ENCODE data around the gene UBAC1. TPM values are rescaled to one million over a fixed set of nuclear protein-coding genes. Genes with fewer than 3 reads are reported as not detected.
"Not testable (repeated sequence)": the region's sequence is repeated elsewhere in the genome, so short reads cannot be mapped to it uniquely, and the experiment has no call there.

Gene UBAC1
- polyA plus RNA-seq, 5 donors = 27.6 to 38.4 (median 32.3) TPM

DNA sequence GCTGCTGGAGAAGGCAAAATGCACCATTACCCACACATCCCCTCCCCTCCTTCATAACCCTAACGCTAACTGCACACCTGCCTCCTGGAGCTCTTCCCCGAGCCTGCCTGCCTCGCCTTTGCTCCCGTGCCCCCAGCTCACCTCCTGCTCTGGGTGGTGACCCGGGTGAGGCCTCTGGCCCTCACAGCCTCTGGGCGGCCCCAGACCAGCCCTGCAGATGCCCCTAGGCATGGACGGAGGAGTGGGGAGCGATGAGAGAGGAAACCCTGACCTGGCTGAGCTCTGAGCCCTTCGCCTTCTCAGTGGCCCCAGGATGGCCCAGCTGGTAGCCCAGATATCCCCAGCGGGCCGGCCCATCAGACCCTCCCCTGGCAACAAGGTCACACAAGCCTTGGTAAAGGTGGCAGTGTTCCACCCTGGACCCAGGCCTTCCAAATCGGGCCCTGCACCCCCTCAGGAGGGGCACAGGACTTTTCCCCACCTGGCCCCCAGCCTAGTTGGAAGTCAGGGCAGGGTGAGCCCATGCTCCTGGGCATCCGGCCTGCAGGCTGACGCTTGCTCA lies 39.3 kb downstream of the UBAC1 start:
- DNase-seq = no peak

GRCh38 chr9:135920973-135921585 lies 40.1 kb downstream of the UBAC1 start:
- DNase-seq = no peak

DNA sequence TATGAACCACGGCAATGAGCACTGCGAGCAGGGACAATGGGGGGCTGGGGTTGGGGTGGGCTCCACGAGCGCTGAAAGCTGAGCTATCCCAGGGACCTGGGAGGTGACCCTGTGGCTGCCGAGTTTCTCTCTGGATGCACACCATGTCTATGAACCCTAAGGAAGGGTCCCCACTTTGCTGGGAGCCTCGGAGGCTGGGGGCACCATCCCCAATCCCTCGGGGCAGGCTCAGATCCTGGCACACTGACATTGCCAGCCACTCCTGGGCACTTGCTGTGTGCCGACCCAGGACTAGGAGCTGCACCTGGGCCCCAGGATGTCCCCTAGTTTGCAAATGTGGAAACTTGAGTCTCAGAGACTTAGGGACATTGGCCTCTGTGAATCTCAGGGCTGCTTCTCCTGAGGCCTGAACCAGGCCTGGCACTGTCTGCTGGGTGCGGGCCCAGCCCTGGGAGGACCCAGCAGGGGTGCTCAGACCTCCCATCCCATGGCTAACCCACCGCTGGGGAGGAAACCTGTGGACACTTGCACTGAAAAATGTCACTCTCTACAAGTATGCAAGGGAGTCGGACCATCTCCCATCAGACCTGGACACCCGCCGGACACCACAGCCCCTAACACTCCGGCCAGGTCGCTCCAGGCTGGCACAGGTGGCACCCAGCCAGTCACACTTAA lies 40.8 kb downstream of the UBAC1 start:
- DNase-seq = no peak

DNA sequence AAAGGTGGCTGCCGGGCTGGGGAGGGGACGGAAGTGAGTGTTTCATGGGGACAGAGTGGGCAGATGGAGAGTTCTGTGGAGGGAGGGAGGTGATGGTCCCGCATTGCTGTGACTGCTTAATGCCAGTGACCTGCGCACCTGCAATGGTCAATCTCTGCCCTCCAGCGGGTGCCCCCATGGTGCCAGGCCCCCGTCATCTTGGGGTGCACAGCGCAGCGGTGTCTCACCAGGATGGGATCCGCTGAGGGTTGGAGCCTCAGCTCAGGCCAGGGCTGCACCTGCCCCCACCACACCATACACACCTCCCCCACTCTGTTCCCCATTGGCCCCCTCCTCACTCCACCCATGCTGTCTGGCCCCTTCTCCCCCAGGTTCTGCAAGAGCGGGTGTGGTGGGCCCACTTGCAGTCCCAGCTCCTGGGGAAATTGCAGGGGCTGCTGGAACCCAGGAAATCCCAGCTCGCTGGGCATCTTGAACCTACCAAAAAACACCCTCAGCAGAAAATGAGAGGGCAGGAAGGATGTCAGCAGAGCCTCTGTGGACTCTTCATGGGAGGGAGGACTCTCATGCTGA lies 41.8 kb downstream of the UBAC1 start:
- DNase-seq = no peak

- not testable (repeated sequence) for DNase-seq
Measured at GRCh38 chr9:135916227-135916626, 44.9 kb downstream of the UBAC1 start.

DNA sequence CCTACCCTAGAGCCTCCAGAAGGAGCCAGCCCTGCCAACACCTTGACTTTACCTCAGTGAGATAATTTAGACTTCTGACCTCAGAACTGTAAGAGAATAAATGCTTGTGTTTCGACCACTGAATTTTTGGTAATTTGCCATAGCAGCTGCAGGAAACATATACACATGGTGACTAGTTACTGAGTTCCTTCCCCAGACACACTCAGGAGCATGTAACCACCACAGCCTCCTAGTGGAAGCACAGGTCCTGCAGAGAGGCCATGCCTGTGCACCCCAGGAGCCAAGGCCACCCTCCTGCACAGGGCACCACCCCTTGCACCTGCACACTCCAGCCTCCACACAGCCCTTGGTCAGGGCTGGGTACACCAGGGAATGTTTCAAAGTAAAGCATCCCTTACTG lies 46.3 kb downstream of the UBAC1 start:
- DNase-seq = no peak

GRCh38 chr9:135911233-135911632 lies 49.9 kb downstream of the UBAC1 start:
- DNase-seq = not testable (repeated sequence)

- DNase-seq = no peak
Measured at GRCh38 chr9:135910757-135911156, 50.4 kb downstream of the UBAC1 start.

DNA sequence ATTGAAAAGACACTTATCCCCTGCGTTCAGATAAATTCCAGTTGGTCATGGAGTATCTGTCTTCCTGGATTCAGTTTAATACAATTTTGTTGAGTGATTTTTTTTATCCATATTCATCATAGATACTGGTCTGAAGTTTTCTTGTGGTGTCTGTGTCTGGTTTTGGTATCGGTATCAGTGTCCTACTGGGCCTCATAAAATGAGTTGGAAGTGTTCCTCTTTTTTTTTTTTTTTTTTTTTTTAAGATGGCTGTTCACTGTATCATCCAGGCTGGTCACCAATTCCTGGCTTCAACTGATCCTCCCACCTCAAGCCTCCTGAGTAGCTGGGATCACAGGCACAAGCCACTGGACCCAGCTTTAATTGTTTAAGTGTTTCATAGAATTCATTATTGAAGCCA lies 51.0 kb downstream of the UBAC1 start:
- DNase-seq = no peak

DNA sequence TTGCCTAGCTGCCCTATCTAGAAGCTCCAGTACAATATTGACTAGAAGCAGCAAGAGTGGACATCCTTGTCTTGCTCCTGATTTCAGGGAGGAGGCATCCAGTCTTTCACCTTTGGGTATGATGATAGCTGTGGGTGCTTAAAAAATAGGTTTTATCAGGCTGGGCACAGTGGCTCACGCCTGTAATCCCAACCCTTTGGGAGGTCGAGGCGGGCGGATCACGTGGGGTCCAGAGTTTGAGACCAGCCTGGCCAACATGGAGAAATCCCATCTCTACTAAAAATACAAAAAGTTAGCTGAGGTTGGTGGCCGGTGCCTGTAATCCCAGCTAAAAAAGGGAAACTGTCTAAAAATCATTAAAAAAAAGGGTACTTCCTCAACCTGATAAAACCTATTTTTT lies 51.8 kb downstream of the UBAC1 start:
- no peak for DNase-seq

DNA sequence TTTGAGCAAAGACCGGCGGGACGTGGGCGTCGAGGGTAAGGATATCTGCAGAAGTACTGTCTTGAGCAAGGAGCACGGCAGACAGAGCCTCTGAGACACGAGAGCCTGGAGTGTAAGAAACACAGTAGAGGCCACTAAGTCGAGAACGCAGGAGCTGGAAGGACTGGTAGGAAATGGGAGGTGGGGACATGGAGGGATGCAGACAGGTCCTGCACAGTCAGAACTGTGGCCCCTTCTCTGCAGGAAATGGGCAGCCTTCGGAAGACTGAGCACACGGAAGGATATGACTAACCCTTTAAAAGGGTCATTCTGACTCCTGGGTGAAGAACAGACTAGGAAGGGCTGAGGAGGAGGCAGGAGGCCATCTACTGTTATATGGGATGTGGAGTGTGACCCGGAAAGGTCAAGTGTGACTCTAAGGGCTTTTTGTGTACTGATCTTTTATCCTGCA lies 52.4 kb downstream of the UBAC1 start:
- DNase-seq = no peak

GRCh38 chr9:135908093-135908753 lies 53.0 kb downstream of the UBAC1 start:
- no peak for DNase-seq

DNA sequence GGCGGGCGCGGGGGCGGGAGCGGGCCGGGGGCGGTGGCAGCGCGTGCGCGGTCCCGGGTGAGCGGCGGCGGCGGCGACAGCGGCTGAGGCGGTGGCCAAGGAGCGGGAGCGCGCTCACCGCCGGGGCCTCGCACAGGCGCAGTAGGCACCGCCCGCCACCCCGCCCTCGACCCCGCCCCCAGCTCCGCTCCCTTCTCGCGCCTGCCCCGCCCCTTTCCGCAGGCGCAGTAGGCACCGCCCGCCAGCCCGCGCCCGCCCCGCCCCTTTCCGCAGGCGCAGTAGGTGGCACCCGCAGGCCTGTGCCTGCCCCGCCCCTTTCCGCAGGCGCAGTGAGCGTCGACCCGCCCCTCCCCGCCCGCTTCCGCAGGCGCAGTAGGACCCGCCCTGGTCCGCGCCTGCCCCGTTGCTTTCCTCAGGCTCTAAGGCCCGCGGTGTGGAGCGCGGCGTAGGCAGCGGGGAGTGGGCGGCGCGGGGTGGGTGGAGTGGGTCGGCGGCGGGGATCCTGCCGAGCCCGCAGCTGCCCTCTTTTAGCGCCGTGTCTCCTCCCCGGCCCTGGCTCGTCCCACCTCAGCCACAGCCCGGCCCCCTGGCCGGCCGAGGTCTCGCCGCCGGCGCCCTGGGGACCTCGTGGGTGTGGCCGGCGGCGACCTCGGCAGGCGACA lies 53.6 kb downstream of the UBAC1 start, which contains the start of gene CAMSAP1:
CAMSAP1 (minus strand) TSS at position 116 of the 662 bp plus-strand sequence. CDS start 387 bp downstream, outside the sequence.
- DNase-seq = peak; percentile 96 to 97

DNA sequence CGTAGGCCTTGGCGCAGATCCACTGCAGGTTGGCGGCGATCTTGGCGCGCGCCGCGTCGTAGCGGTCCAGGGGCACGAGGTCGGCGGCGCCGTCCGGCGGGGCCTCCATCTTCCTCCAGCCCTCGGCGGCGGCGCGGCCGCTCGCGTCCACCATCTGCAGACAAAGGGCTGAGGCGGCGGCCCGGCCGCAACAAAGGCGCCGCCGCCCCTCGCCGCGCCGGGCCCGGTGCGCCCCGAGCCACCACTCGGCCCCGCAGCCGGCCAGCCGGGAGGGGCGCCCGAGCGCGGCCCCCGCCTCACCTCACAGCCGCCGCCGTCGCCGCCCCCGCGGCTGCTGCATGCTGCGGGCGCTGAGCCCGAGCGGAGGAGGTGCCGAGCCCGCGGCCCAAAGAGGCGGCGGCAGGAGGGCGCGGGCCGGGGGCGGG lies 54.2 kb downstream of the UBAC1 start:
- peak in 1 of 2 donors; percentile 18 for DNase-seq

GRCh38 chr9:135906291-135907005 lies 54.7 kb downstream of the UBAC1 start:
- DNase-seq = peak in 1 of 2 donors; percentile 33

GRCh38 chr9:135905380-135906258 lies 55.6 kb downstream of the UBAC1 start:
- no peak for DNase-seq

DNA sequence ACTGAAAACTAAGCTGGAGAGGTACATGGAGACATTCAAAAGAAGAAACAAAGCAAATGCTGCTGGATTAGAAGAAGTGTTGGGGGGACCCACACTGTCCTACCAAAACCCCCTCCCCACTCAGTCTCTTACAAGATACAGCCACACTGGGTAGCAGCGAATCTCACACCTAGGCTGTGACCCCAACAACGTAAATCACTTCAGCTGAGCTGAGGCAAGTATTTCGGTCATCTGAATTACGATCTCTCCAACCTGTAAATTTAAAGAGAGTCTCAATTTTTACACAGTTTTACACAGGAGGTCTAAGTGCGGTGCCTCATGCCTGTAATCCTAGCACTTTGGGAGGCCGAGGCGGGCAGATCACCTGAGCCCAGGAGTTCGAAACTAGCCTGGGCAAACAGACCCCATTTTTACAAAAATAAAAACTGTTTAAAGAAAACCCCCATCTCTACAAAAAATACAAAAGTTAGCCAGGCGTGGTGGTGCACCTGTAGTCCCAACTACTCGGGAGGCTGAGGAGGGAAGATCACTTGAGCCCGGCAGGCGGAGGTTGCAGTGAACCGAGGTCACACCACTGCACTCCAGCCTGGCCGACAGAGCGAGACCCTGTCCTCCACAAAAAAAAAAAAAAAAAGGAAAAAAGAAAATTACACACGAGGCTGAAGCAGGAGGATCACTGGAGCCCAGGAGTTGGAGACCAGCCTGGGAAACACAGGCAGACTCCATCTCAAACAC lies 57.2 kb downstream of the UBAC1 start:
- DNase-seq = no peak

GRCh38 chr9:135903358-135903656 lies 57.9 kb downstream of the UBAC1 start:
- DNase-seq = no peak

DNA sequence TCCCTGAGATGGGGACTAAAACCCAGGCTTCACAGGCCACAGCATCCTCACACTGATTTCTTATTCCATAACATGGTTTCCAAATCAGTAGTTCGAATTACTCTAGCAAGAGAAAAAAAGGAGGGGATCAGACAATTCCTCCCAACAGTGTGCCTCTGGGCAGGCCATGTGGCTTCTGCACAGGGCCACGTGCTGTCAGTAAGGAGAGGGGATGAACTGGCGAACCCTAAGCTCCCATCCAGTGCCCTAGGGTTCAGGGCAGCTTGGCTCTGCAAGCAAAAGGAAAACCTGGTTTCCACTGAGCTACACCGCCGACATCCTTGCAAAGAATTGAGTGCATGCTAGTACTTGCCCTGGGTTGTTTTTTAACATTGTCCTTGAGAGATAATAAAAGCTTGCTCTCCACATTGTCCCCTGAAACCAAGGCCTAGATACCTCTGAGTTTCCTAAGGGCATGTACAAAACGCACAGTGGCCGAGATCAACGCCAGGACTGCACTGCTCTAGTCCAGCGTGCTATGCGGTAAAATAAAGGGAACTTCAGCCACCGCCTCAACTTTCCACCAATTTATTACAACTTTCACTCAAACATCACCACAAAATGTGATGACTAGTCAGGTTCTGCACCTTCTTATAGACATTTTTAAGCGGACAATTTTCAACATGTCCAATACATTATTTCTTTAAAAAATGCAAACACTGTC lies 58.4 kb downstream of the UBAC1 start:
- no peak for DNase-seq

All from right lung (tissue), 5 donors.